Measurements from ENCODE around the gene RTN4RL1.

- TF ChIP-seq, protein P1, sequence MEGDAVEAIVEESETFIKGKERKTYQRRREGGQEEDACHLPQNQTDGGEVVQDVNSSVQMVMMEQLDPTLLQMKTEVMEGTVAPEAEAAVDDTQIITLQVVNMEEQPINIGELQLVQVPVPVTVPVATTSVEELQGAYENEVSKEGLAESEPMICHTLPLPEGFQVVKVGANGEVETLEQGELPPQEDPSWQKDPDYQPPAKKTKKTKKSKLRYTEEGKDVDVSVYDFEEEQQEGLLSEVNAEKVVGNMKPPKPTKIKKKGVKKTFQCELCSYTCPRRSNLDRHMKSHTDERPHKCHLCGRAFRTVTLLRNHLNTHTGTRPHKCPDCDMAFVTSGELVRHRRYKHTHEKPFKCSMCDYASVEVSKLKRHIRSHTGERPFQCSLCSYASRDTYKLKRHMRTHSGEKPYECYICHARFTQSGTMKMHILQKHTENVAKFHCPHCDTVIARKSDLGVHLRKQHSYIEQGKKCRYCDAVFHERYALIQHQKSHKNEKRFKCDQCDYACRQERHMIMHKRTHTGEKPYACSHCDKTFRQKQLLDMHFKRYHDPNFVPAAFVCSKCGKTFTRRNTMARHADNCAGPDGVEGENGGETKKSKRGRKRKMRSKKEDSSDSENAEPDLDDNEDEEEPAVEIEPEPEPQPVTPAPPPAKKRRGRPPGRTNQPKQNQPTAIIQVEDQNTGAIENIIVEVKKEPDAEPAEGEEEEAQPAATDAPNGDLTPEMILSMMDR (IDR thresholded peaks at IDR 0.05; ENCODE audit: insufficient read depth, low read length, poor library complexity, severe bottlenecking): no peak
- no peak for TF ChIP-seq EZH2phosphoT487 (conservative IDR thresholded peaks at IDR 0.05; ENCODE audit: low read length)
Observed at GRCh38 chr17:2025622-2026309, 632 bp upstream of the RTN4RL1 start.

Measured in SU-DHL-6 (cell line).